Stimulated activated CD4-positive, alpha-beta T cell treated with anti-CD3 and anti-CD28 coated beads, Interleukin-1b, Interleukin-23, amount 100 ng/mL, for 48 hours (primary cell): Measurements from ENCODE around the gene DDIT3.

Experiments
- DNase-seq: peaks from one replicate; pipeline ENCODE4 v3.0.0-alpha.2; 2020

DDIT3 gene

GRCh38 chr12:57546438-57547287 lies 26.3 kb upstream of the DDIT3 start, which contains the start of gene DCTN2:
Gene DCTN2, minus strand, starts transcription at chr12:57547192. Its CDS starts 129 bp downstream, at chr12:57547063.
- peak; percentile 97 for DNase-seq

- peak; percentile 41 for DNase-seq
Measured at GRCh38 chr12:57545809-57546437, 25.6 kb upstream of the DDIT3 start.

- DNase-seq = no peak
Measured at GRCh38 chr12:57543581-57543980, 23.3 kb upstream of the DDIT3 start.

- DNase-seq = no peak
Measured at GRCh38 chr12:57541717-57542116, 21.4 kb upstream of the DDIT3 start.

- no peak for DNase-seq
Measured at GRCh38 chr12:57541001-57541400, 20.7 kb upstream of the DDIT3 start.

GRCh38 chr12:57539134-57539768 lies 18.9 kb upstream of the DDIT3 start:
- no peak for DNase-seq

GRCh38 chr12:57536597-57536942 lies 16.3 kb upstream of the DDIT3 start:
- no peak for DNase-seq

GRCh38 chr12:57535764-57536596 lies 15.7 kb upstream of the DDIT3 start:
- DNase-seq = no peak

- no peak for DNase-seq
Measured at GRCh38 chr12:57534991-57535543, 14.8 kb upstream of the DDIT3 start.

GRCh38 chr12:57534250-57534649 lies 13.9 kb upstream of the DDIT3 start:
- DNase-seq = no peak

GRCh38 chr12:57533108-57533507 lies 12.8 kb upstream of the DDIT3 start:
- no peak for DNase-seq

- DNase-seq = no peak
Measured at GRCh38 chr12:57531836-57532235, 11.5 kb upstream of the DDIT3 start.

GRCh38 chr12:57530396-57531142 lies 10.3 kb upstream of the DDIT3 start:
- no peak for DNase-seq

GRCh38 chr12:57529831-57530230 lies 9.5 kb upstream of the DDIT3 start:
- DNase-seq = no peak

GRCh38 chr12:57528831-57529555 lies 8.7 kb upstream of the DDIT3 start:
- DNase-seq = no peak

- DNase-seq = no peak
Measured at GRCh38 chr12:57528176-57528575, 7.9 kb upstream of the DDIT3 start.

GRCh38 chr12:57527184-57527583 lies 6.9 kb upstream of the DDIT3 start:
- no peak for DNase-seq

GRCh38 chr12:57526477-57527126 lies 6.3 kb upstream of the DDIT3 start:
- DNase-seq = no peak

- no peak for DNase-seq
Measured at GRCh38 chr12:57525615-57526383, 5.5 kb upstream of the DDIT3 start.
